Measurements from ENCODE around the gene CCDC92B.

Gene CCDC92B

DNA sequence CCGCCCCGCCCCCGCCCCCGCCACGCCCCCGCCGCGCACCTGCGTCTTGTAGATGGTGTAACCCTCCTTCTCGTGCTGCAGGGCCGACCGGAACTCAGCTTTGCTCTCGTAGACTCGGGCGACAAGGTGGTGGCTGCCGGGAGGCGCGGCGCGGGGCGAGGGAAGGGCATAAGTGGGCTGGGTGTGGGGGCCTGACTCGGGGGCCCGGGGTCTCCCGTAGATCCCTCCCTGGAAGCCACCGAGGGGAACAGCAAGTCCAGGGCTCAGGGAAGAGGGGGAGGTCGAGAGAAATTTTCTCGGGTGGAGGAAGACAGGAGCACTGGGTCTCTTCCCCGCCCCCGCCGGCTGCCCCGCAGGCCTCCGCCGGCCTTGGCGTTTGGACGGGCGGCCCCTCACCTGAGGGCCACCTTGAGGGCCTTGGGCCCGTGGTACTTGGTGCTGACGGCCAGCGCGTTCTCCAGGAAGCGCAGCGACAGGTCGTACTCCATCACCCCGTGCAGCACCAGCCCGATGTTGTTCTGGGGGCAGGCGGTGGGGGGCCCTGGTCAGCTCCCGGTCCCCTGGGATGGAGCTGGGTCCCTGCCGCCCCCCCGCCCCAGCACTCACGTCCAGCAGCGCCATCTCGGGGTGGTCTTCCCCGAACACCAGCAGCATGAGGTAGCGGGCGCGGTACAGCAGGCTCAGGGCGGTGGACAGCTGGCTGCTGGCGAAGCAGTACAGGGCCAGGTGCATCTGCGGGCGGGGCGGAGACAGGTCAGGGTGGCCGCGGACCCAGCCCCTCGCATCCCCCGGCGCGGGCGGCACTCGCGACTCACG, 57.3 kb downstream of the CCDC92B start:
- CTCF ChIA-PET = no interaction called here
- TF ChIP-seq, protein P1, sequence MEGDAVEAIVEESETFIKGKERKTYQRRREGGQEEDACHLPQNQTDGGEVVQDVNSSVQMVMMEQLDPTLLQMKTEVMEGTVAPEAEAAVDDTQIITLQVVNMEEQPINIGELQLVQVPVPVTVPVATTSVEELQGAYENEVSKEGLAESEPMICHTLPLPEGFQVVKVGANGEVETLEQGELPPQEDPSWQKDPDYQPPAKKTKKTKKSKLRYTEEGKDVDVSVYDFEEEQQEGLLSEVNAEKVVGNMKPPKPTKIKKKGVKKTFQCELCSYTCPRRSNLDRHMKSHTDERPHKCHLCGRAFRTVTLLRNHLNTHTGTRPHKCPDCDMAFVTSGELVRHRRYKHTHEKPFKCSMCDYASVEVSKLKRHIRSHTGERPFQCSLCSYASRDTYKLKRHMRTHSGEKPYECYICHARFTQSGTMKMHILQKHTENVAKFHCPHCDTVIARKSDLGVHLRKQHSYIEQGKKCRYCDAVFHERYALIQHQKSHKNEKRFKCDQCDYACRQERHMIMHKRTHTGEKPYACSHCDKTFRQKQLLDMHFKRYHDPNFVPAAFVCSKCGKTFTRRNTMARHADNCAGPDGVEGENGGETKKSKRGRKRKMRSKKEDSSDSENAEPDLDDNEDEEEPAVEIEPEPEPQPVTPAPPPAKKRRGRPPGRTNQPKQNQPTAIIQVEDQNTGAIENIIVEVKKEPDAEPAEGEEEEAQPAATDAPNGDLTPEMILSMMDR (IDR thresholded peaks at IDR 0.05; ENCODE audit: insufficient read depth, low read length, missing control alignments) = no peak
- no peak overlapping the region for H3K4me3 ChIP-seq (ENCODE audit: low read depth, low read length)
- no peak for DNase-seq (ENCODE audit: low read depth, low spot score)
- POLR2A ChIA-PET = no interaction called here

DNA sequence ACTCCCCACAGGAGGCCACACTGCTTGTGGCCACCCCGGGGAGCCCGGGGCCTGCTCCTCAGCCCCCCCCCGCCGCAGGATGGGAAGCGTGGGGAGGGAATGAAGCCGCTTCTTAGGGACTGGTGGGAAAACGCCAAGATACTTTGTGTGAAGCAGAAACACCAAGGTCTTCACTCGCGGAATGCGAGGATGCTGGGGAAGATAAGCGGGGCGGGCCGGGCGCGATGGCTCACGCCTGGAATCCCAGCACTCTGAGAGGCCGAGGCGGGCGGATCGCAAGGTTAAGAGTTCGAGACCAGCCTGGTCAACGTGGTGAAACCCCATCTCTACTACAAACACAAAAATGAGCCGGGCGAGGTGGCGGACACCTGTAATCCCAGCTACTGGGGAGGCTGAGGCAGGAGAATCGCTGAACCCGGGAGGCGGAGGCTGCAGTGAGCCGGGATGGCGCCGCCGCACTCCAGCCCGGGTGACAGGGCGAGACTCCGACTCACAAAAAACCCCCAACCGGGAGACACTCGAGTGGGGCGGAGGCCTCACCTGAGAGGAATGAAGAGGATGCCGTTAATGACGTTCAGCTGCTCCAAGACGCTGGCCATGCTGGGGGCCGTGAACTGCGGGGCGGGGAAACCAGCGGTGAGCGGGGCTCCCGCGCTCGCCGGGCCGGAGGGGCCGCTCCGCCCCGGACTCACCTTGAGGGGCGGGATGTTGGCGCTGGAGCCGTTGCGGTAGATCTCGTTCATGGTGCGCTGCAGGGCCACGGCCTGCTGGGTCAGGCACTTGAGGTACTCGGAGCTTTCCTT, 58.2 kb downstream of the CCDC92B start:
- no peak for DNase-seq (ENCODE audit: low read depth, low spot score)
- CTCF ChIA-PET = no interaction called here
- TF ChIP-seq, protein P1 (IDR thresholded peaks at IDR 0.05; ENCODE audit: insufficient read depth, low read length, missing control alignments) = no peak
- H3K4me3 ChIP-seq (ENCODE audit: low read depth, low read length) = no peak overlapping the region
- POLR2A ChIA-PET = no interaction called here

DNA sequence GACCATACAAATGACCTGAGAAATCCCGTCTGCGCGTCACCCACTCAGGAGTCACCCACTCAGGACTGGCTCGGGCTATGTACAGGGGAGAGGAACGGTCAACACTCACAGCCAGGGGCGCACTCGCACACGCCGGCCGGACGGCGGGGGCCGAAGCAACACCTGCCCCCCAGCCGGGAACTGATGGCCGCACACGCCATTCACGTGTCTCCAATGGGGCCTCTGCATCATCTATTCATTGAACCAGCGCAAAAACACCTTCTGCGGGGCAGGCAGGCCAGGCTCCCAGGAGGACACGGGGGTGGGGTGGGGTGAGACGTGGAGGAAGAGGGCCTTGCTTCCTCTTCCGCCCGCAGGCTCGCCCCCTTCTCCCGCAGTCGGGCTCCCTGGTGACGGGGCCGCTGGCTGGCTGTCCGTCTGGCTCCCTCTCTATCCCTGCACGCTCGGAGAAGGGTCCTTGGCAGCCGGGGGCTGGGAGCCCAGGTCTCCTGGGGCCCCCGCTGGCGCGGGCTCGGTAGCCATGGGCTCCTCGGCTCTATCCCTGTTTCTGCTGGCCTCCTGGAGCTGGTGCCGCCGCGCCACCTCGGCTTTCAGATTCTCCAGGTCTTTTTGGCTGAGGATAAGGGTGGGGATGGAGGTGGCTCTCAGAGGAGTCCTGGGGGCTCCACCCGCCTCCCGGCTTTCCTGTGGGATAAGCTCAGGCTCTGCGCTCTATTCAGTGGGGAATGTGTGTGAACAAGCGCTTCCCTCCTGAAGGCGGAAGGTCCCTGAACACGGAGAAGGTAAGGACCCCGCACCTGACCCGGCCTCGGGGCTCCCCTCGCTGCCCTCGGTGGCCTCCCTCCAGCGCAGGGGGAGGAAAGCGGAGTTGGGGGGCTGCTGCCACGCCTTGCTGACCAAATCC, 59.0 kb downstream of the CCDC92B start:
- H3K4me3 ChIP-seq (ENCODE audit: low read depth, low read length) = no peak overlapping the region
- ChIA-PET CTCF (no interaction called here), POLR2A (no interaction called here)
- TF ChIP-seq, protein P1 (IDR thresholded peaks at IDR 0.05; ENCODE audit: insufficient read depth, low read length, missing control alignments) = no peak
- DNase-seq (ENCODE audit: low read depth, low spot score) = no peak

DNA sequence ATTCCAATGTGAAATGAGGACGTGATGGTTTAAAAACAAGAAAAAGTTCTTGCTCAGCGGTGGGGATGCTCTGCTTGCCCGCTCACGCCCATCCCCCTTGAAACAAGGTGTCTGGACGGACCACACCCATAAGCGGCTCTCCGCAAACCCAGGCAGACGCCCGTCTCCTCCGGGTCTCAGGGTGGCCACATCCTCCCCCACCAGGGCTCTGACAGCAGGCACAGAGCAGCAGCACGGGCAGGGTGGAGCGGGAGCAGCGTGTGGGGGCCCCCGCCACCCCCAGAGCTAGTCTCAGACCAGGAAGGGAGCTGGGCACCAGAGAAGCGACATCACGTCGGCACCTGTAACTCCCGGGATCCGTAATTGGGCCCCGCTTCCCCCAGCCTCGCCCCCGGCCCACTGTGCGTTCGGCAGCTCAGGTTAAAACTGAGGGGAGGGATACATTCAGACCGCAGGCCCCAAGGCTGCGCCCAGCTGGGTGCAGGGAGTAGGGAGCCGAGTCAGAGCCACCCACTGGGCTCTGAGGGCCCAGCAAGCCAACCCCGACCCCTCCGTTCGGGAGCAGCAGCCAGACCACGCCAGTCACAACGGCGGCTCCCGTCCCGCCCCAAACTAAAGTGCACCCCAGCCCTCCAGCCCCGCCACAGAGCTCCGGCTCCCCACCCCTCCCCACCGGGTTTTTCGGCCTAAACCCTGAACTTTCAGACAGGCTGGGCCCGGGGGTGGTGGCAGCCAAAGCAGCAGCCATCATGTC, 59.9 kb downstream of the CCDC92B start:
- CTCF ChIA-PET = no interaction called here
- POLR2A ChIA-PET = no interaction called here
- TF ChIP-seq, protein P1 (IDR thresholded peaks at IDR 0.05; ENCODE audit: insufficient read depth, low read length, missing control alignments) = no peak
- DNase-seq (ENCODE audit: low read depth, low spot score) = no peak
- H3K4me3 ChIP-seq (ENCODE audit: low read depth, low read length) = no peak overlapping the region

DNA sequence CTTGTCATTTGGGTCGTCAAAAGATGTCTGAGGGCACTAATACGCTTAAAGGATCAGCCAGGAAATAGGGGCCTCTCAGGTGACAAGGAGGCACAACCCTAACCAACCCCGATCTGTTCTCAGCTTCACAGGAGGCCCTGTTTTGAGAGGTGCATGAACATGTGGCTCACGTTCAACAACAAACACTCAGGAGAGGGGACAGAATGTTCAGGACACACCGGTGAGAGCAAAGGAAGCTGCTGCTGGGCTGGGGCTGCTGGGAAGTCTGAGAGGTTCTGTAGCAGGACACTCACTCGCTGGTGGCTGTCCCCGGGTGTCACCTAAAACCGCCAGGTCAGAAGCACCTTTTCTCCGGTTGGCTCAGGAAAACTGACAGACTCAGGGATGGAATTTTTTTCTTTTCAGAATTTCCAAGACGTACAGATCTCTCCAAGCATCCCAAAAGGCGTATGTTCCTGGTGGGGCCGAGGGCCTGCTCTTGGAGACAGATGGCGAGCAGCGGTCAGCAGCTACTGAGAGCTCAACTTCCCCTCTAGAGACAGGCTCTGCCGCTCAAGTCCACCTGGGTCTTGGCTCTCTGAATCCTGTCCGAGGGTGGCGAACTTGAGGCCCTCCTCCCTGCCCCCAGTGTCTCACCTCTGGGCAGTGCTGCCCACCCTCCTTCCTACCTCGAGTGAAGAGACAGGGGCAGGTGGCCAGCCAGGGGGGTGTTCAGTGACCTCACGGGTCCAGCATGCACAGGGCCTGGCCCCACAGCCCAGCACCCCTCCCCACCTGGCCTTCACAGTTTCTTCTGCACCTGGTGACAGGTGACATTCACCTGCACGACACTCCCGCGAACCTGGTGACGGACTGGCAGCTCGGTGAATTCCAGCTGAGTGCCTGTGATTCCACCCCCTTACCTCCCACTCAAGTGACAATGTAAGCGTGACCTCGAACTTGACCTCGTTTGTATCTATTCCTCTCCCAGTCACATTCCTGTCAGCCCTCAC, 60.8 kb downstream of the CCDC92B start:
- H3K4me3 ChIP-seq (ENCODE audit: low read depth, low read length) = no peak overlapping the region
- TF ChIP-seq, protein P1 (IDR thresholded peaks at IDR 0.05; ENCODE audit: insufficient read depth, low read length, missing control alignments) = no peak
- ChIA-PET CTCF (no interaction called here), POLR2A (no interaction called here)
- DNase-seq (ENCODE audit: low read depth, low spot score) = no peak

Measured in AG04449 (cell line).